A549 (cell line): ENCODE measurements around the gene TRIM2. TPM values are rescaled to one million over a fixed set of nuclear protein-coding genes. Genes with fewer than 3 reads are reported as not detected.

Source experiments
- ATAC-seq, 2 experiments: fragments of 200-7000 bp in 1 of 2; fragments of >200 bp in 1 of 2; cut with Nextera tagmentation in 1 of 2; cut with Tn5 transposase in 1 of 2; 3 replicates each; pipeline versions ENCODE4 v1.8.0 to v1.9.1; 2018 to 2020; ENCODE audit warnings: mild to moderate bottlenecking in 1 of 2, moderate library complexity in 1 of 2
- CTCF ChIA-PET: fragments of 300-600 bp; sonication (Branson Sonifier 250); formaldehyde crosslinking; extraction: SDS; loops from one replicate; lab custom pipeline; 2021; ENCODE audit warnings: antibody characterized with exemption, inconsistent platforms; lab: Yijun Ruan, JAX
- POLR2A ChIA-PET: fragments of 350-600 bp; formaldehyde crosslinking; extraction: SDS; loops from one replicate; lab custom pipeline; 2021; ENCODE audit warnings: antibody characterized with exemption, inconsistent platforms; lab: Yijun Ruan, JAX
- DNase-seq, 2 experiments: peaks; one replicate each; pipeline versions ENCODE4 v3.0.0 to v3.0.0-alpha.2; 2011 to 2016; ENCODE audit warnings: low read depth in 1 of 2, low spot score in 1 of 2
- FAIRE-seq: peaks from 2 replicates; lab custom pipeline; 2011; peaks lifted over from hg19 to GRCh38; lab: Jason Lieb, UNC
- H3K27ac ChIP-seq, 2 experiments: fragments of >200 bp; sonication (Bioruptor Twin); formaldehyde crosslinking; 3 replicates each; pipeline ENCODE4 v1.5.1; 2016 to 2017
- H3K4me1 ChIP-seq: fragments of >200 bp; sonication (Bioruptor Twin); formaldehyde crosslinking; 3 replicates; pipeline ENCODE4 v1.6.1; 2016
- H3K4me2 ChIP-seq: fragments of >200 bp; sonication (Bioruptor Twin); formaldehyde crosslinking; 3 replicates; pipeline ENCODE4 v1.6.1; 2016
- H3K4me3 ChIP-seq: fragments of >200 bp; sonication (Bioruptor Twin); formaldehyde crosslinking; 3 replicates; pipeline ENCODE4 v1.5.1; 2016
- H3K9me3 ChIP-seq: fragments of >200 bp; sonication (Bioruptor Twin); formaldehyde crosslinking; 3 replicates; pipeline ENCODE4 v1.6.1; 2016
- CBX8 ChIP-seq: fragments of 200-600 bp; sonication (generic); IDR thresholded peaks from 2 replicates; pipeline ENCODE4 v1.6.1; 2016
- CEBPB ChIP-seq, 2 experiments: fragments of >200 bp in 1 of 2; sonication (Bioruptor Twin) in 1 of 2; formaldehyde crosslinking in 1 of 2; IDR thresholded peaks; 2 replicates each; pipeline ENCODE4 v1.6.1; 2012 to 2016
- EP300 ChIP-seq, 2 experiments: fragments of >200 bp; sonication (Bioruptor Twin); formaldehyde crosslinking; IDR thresholded peaks; 2 replicates in 1 of 2; 3 replicates in 1 of 2; pipeline ENCODE4 v1.6.1; 2016 to 2017
- FOXS1 ChIP-seq: fragments of 250-450 bp; sonication (Bioruptor Pico); IDR thresholded peaks from 2 replicates; pipeline ENCODE4 v1.5.0; 2020; ENCODE audit warnings: mild to moderate bottlenecking, moderate library complexity
- HEYL ChIP-seq: fragments of 250-450 bp; sonication (Bioruptor Pico); IDR thresholded peaks from 2 replicates; pipeline ENCODE4 v1.8.0; 2021; ENCODE audit warnings: mild to moderate bottlenecking, moderate library complexity
- KDM5A ChIP-seq: fragments of 200-600 bp; sonication (generic); IDR thresholded peaks from 2 replicates; pipeline ENCODE4 v1.6.1; 2016; ENCODE audit warnings: antibody characterized with exemption, mild to moderate bottlenecking
- MAFK ChIP-seq: fragments of 450-650 bp; IDR thresholded peaks from 2 replicates; pipeline ENCODE4 v1.6.1; 2014; ENCODE audit not compliant: partially characterized antibody
- NPAS2 ChIP-seq: fragments of 250-450 bp; sonication (Bioruptor Pico); IDR thresholded peaks from 2 replicates; pipeline ENCODE4 v1.8.0; 2022; ENCODE audit warnings: mild to moderate bottlenecking, moderate library complexity, borderline replicate concordance
- NR3C1 ChIP-seq: fragments of >200 bp; sonication (Bioruptor Twin); formaldehyde crosslinking; IDR thresholded peaks from 3 replicates; pipeline ENCODE4 v1.6.1; 2017
- PHF8 ChIP-seq: fragments of 200-600 bp; sonication (generic); IDR thresholded peaks from 2 replicates; pipeline ENCODE4 v1.6.1; 2016; ENCODE audit warnings: low read depth, mild to moderate bottlenecking, antibody characterized with exemption, moderate library complexity, borderline replicate concordance
- SMC3 ChIP-seq: fragments of >200 bp; sonication (Bioruptor Twin); formaldehyde crosslinking; IDR thresholded peaks from 3 replicates; pipeline ENCODE4 v1.6.1; 2018; ENCODE audit warnings: inconsistent platforms
- SREBF2 ChIP-seq: fragments of 450-650 bp; IDR thresholded peaks from 2 replicates; pipeline ENCODE4 v1.6.1; 2014; ENCODE audit warnings: mild to moderate bottlenecking, moderate library complexity
- TFCP2L1 ChIP-seq: fragments of 250-450 bp; sonication (Bioruptor Pico); IDR thresholded peaks from 2 replicates; pipeline ENCODE4 v1.5.0; 2021; ENCODE audit warnings: mild to moderate bottlenecking
- TP53 ChIP-seq: fragments of 250-450 bp; sonication (Bioruptor Pico); IDR thresholded peaks from 2 replicates; pipeline ENCODE4 v1.5.0; 2021; ENCODE audit warnings: mild to moderate bottlenecking, moderate library complexity
- ZSCAN20 ChIP-seq: fragments of 250-450 bp; sonication (Bioruptor Pico); IDR thresholded peaks from 2 replicates; pipeline ENCODE4 v1.8.0; 2022; ENCODE audit warnings: mild to moderate bottlenecking, moderate library complexity
- WGBS: methylation state at CpG from one replicate; pipeline ENCODE4 v1.1.6; 2017; ENCODE audit errors: missing lambda C conversion rate; 5-methylcytosine and 5-hydroxymethylcytosine counted together
- polyA plus RNA-seq, 4 experiments: library from polyadenylated mRNA; depleted of rRNA in 3 of 4; stranded (reverse); fragments of >200 nt; fragmentation: RNase III in 1 of 4; extraction: RNeasy Plus Mini Kit Qiagen cat#74134 plus additional on column Dnase treatment in 1 of 4; gene quantifications; 2 replicates in 3 of 4; 3 replicates in 1 of 4; pipeline ENCODE4 v1.2.3, GENCODE V29; 2011 to 2017
- TF ChIP-seq, protein P1 (sequence below): fragments of >200 bp; sonication (Bioruptor Twin); formaldehyde crosslinking; IDR thresholded peaks from 3 replicates; pipeline ENCODE4 v1.5.1; 2016
- TF ChIP-seq, protein P2 (sequence below): IDR thresholded peaks from 2 replicates; pipeline ENCODE4 v1.6.1; 2012
- TF ChIP-seq, protein P3 (sequence below): fragments of >200 bp; sonication (Bioruptor Twin); formaldehyde crosslinking; IDR thresholded peaks from 2 replicates; pipeline ENCODE4 v1.6.1; 2016
- TF ChIP-seq, protein P4 (sequence below): fragments of 250-450 bp; sonication (Bioruptor Pico); IDR thresholded peaks from 2 replicates; pipeline ENCODE4 v1.5.0; 2020; ENCODE audit warnings: low read depth, mild to moderate bottlenecking, moderate library complexity

The TRIM2 gene
- polyA plus RNA-seq, 2 of the 4 experiments (the other 2 are of a cell fraction), result 0.92 to 1.4 TPM

DNA sequence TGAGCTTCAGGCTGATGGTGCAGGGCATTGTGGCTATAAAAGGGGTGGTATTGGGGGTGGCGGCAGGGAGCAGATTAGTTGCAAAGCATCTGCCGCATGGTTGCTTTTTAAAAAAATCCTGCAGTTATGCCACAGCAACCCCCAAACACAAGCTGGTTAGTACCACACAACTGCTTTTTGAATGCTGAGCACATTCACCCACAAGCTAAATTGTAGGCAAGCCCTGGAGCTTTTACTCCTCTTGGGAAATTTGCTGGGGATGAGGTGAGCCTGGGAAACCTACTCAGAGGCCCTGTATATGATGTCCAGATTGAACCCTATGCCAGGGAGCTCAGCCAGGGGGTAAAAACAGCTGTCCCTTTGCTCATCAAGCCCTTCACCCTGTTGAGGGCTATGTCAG is 33.8 kb upstream of the TRIM2 start:
- H3K4me1 ChIP-seq, result peaks cover 20% of the 10 kb centered on the region
- DNase-seq (no peak), FAIRE-seq (no peak), ATAC-seq (no peak)
- CTCF ChIA-PET, result interaction anchor here (1.1 to 1.7 kb wide), 4 partner anchors 9 to 37 kb away, joined by 3 to 4 read pairs (median 4); no protein-coding TSS in a partner anchor
- no peak overlapping the region for H3K4me3 ChIP-seq
- no peak overlapping the region for H3K27ac ChIP-seq
- TF ChIP-seq TFCP2L1 (CRISPR knock-in tag) (no peak), MAFK (no peak), SREBF2 (no peak), TP53 (no peak), EP300 (IDR thresholded peaks at IDR 0.05) (no peak), CBX8 (no peak), PHF8 (no peak), FOXS1 (no peak)
- TF ChIP-seq, protein P1, sequence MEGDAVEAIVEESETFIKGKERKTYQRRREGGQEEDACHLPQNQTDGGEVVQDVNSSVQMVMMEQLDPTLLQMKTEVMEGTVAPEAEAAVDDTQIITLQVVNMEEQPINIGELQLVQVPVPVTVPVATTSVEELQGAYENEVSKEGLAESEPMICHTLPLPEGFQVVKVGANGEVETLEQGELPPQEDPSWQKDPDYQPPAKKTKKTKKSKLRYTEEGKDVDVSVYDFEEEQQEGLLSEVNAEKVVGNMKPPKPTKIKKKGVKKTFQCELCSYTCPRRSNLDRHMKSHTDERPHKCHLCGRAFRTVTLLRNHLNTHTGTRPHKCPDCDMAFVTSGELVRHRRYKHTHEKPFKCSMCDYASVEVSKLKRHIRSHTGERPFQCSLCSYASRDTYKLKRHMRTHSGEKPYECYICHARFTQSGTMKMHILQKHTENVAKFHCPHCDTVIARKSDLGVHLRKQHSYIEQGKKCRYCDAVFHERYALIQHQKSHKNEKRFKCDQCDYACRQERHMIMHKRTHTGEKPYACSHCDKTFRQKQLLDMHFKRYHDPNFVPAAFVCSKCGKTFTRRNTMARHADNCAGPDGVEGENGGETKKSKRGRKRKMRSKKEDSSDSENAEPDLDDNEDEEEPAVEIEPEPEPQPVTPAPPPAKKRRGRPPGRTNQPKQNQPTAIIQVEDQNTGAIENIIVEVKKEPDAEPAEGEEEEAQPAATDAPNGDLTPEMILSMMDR, result no peak
- TF ChIP-seq, protein P2, sequence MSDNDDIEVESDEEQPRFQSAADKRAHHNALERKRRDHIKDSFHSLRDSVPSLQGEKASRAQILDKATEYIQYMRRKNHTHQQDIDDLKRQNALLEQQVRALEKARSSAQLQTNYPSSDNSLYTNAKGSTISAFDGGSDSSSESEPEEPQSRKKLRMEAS, result no peak
- POLR2A ChIA-PET, result no interaction called here
- no peaks in the 10 kb centered on the region for H3K9me3 ChIP-seq
- no peak overlapping the region for H3K4me2 ChIP-seq
- 100% methylated on average over 2 of the region's 2 CpGs for WGBS

DNA sequence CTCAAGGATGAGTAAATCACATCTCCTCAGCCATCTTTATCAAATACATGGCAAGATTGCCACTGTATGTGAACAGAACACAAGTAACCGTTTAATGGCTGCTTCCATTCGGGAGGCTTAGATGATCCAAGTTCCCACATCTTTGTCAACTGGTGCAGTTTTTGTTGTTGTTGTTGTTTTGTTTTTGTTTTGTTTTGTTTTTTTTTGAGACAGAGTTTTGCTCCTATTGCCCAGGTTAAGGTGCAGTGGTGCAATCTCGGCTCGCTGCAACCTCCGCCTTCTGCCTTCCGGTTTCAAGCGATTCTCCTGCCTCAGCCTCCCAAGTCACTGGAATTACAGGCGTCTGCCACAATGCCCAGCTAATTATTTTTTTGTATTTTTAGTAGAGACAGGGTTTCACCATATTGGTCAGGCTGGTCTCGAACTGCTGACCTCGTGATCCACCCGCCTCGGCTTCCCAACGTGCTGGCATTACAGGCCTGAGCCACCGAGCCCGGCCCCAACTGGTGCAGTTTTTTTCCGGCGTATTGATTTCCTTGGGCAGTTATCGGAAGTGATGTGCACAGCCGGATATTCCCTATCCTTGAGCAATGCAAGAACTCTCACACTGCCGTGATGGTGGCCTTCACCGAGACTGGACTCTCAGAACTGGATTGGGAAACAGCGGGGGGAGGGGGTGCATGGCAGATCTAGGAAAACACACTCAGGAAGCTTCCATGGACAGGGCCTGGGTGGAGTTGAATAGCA is 29.2 kb upstream of the TRIM2 start:
- POLR2A ChIA-PET, result no interaction called here
- Histone ChIP-seq H3K9me3 (no peaks in the 10 kb centered on the region), H3K4me2 (no peak overlapping the region), H3K4me1 (no peaks in the 10 kb centered on the region), H3K27ac (no peak overlapping the region), H3K4me3 (no peak overlapping the region)
- FAIRE-seq (no peak), DNase-seq (no peak), ATAC-seq (no peak)
- CTCF ChIA-PET, result interaction anchor here (1.0 kb wide), 1 partner anchor 28 kb away, joined by 3 read pairs; no protein-coding TSS in a partner anchor
- WGBS, result 85% methylated on average over 22 of the region's 22 CpGs
- no peak for TF ChIP-seq PHF8
- no peak for TF ChIP-seq ZSCAN20 (CRISPR knock-in tag)
- TF ChIP-seq, protein P1, result no peak
- no peak for TF ChIP-seq KDM5A
- no peak for TF ChIP-seq CEBPB (IDR thresholded peaks at IDR 0.05)
- TF ChIP-seq NPAS2 (CRISPR knock-in tag), result no peak
- TF ChIP-seq, protein P3, sequence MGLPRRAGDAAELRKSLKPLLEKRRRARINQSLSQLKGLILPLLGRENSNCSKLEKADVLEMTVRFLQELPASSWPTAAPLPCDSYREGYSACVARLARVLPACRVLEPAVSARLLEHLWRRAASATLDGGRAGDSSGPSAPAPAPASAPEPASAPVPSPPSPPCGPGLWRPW, result no peak
- no peak for TF ChIP-seq NR3C1
- TF ChIP-seq SREBF2, result no peak
- no peak for TF ChIP-seq HEYL
- TF ChIP-seq SMC3, result no peak
- TF ChIP-seq, protein P4, sequence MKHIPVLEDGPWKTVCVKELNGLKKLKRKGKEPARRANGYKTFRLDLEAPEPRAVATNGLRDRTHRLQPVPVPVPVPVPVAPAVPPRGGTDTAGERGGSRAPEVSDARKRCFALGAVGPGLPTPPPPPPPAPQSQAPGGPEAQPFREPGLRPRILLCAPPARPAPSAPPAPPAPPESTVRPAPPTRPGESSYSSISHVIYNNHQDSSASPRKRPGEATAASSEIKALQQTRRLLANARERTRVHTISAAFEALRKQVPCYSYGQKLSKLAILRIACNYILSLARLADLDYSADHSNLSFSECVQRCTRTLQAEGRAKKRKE (CRISPR knock-in tag), result no peak
